OCI-LY3 (cell line): ENCODE data around the gene PVRIG.
"Not testable (repeated sequence)": the region's sequence is repeated elsewhere in the genome, so short reads cannot be mapped to it uniquely, and the experiment has no call there.

Source experiments
- H2AFZ ChIP-seq: fragments of 200-600, 300-600 bp; shearing (Covaris generic); 2 replicates; pipeline ENCODE4 v1.6.0; 2014; ENCODE audit warnings: antibody characterized with exemption, low read depth, low read length
- H3K27ac ChIP-seq: fragments of 200-600, 300-600 bp; sonication (generic); 2 replicates; pipeline ENCODE4 v1.5.1; 2014; ENCODE audit warnings: mild to moderate bottlenecking, low read length, moderate library complexity, mixed read lengths
- H3K27me3 ChIP-seq: fragments of 200-600, 300-600 bp; sonication (generic); 2 replicates; pipeline ENCODE4 v1.6.1; 2014; ENCODE audit warnings: low read depth, low read length, mixed read lengths
- H3K36me3 ChIP-seq: fragments of 200-600, 300-600 bp; sonication (generic); replicated peaks from 2 replicates; pipeline ENCODE3; 2014; ENCODE audit warnings: low read depth, low read length, mixed read lengths
- H3K4me1 ChIP-seq: fragments of 300-600, 200-600 bp; sonication (generic); 2 replicates; pipeline ENCODE4 v1.6.1; 2014; ENCODE audit warnings: low read length, mixed read lengths
- H3K4me2 ChIP-seq: fragments of 200-600, 300-600 bp; sonication (generic); 2 replicates; pipeline ENCODE4 v1.6.1; 2014; ENCODE audit warnings: low read length, mixed read lengths
- H3K4me3 ChIP-seq: fragments of 300-600, 200-600 bp; sonication (generic); 2 replicates; pipeline ENCODE4 v1.5.1; 2014; ENCODE audit warnings: antibody characterized with exemption, mild to moderate bottlenecking, low read length, moderate library complexity
- H3K79me2 ChIP-seq: fragments of 300-600, 200-600 bp; shearing (Covaris generic); 2 replicates; pipeline ENCODE4 v1.6.1; 2014; ENCODE audit warnings: mild to moderate bottlenecking, low read length, mixed read lengths
- H3K9ac ChIP-seq: fragments of 300-600, 200-600 bp; shearing (Covaris generic); 2 replicates; pipeline ENCODE4 v1.6.0; 2014; ENCODE audit warnings: mild to moderate bottlenecking, low read length, moderate library complexity
- H3K9me3 ChIP-seq: fragments of 200-600, 300-600 bp; shearing (Covaris generic); 2 replicates; pipeline ENCODE4 v1.6.1; 2014; ENCODE audit warnings: low read length, mixed read lengths; ENCODE audit not compliant: insufficient read depth
- H4K20me1 ChIP-seq: fragments of 200-600, 300-600 bp; sonication (generic); 2 replicates; pipeline ENCODE4 v1.6.1; 2016; ENCODE audit warnings: low read length, mixed read lengths; ENCODE audit not compliant: insufficient read depth
- EZH2phosphoT487 ChIP-seq: fragments of 200-600 bp; shearing (Covaris generic); IDR thresholded peaks from 2 replicates; pipeline ENCODE4 v1.6.1; 2018; ENCODE audit warnings: antibody characterized with exemption, mixed run types, low read depth
- TF ChIP-seq, protein P1 (sequence below): fragments of 200-600, 300-600 bp; sonication (generic); IDR thresholded peaks from 2 replicates; pipeline ENCODE4 v1.5.1; 2014; ENCODE audit warnings: antibody characterized with exemption, low read length, low read depth

The PVRIG gene

DNA sequence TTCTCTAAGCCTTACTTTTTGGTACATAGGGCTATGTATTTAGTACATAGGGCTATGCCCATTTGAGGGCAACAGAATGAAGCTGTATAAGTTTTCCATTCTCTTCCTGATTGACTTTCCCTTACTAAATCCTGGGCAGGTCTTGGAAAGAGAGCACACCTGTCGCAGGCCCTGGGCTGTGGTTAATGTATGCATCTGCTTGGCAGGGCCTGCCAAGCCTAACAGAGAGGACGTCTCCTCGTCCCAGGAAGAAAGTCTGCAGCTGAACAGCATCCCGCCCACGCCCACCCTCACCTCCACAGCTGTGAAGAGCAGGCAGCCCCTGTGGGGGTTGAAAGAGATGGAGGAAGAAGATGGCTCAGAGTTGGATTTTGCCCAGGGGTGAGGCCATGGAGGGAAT is 8.9 kb upstream of the PVRIG start:
- H3K9ac ChIP-seq = no peak overlapping the region
- H3K27ac ChIP-seq = no peak overlapping the region

DNA sequence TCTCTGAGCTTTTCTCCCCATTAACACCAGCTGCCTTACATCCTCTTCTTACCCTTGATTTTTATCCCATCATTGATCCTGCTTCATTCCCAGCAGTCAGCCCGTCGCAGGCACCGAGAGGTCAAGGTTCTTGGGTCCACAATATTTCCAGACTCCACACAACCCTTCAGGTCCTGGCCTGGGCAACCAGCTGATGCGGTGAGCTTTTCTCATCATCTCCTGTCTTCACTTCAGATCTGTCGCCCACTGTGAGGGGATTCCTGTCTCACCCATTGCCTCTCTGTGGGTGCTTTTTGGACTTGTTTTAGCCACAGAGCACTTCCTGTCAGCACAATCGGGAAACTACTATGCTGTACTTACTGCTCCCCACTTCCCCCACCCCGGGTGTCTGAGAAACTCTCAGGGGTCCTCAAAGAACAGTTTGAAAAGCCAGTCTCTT is 8.4 kb upstream of the PVRIG start:
- no peaks in the 10 kb centered on the region for H3K79me2 ChIP-seq
- no peaks in the 10 kb centered on the region for H3K36me3 ChIP-seq
- H4K20me1 ChIP-seq = no peaks in the 10 kb centered on the region
- no peaks in the 10 kb centered on the region for H3K27me3 ChIP-seq
- H3K4me3 ChIP-seq = no peak overlapping the region
- no peak overlapping the region for H3K9ac ChIP-seq
- H3K9me3 ChIP-seq = no peaks in the 10 kb centered on the region
- peaks cover 27% of the 10 kb centered on the region for H3K4me1 ChIP-seq
- TF ChIP-seq, protein P1, sequence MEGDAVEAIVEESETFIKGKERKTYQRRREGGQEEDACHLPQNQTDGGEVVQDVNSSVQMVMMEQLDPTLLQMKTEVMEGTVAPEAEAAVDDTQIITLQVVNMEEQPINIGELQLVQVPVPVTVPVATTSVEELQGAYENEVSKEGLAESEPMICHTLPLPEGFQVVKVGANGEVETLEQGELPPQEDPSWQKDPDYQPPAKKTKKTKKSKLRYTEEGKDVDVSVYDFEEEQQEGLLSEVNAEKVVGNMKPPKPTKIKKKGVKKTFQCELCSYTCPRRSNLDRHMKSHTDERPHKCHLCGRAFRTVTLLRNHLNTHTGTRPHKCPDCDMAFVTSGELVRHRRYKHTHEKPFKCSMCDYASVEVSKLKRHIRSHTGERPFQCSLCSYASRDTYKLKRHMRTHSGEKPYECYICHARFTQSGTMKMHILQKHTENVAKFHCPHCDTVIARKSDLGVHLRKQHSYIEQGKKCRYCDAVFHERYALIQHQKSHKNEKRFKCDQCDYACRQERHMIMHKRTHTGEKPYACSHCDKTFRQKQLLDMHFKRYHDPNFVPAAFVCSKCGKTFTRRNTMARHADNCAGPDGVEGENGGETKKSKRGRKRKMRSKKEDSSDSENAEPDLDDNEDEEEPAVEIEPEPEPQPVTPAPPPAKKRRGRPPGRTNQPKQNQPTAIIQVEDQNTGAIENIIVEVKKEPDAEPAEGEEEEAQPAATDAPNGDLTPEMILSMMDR = no peak
- TF ChIP-seq EZH2phosphoT487 = no peak
- H2AFZ ChIP-seq = no peak overlapping the region
- H3K4me2 ChIP-seq = peak overlapping the region; percentile 6; the same call in 1 of the 2 replicates
- H3K27ac ChIP-seq = no peak overlapping the region

More for the DNA sequence above, 8.9 kb upstream of the PVRIG start:
- H3K4me2 ChIP-seq = no peak overlapping the region
- no peaks in the 10 kb centered on the region for H3K27me3 ChIP-seq
- no peaks in the 10 kb centered on the region for H4K20me1 ChIP-seq
- no peaks in the 10 kb centered on the region for H3K79me2 ChIP-seq
- no peaks in the 10 kb centered on the region for H3K9me3 ChIP-seq
- peaks cover 27% of the 10 kb centered on the region for H3K4me1 ChIP-seq
- no peaks in the 10 kb centered on the region for H3K36me3 ChIP-seq
- no peak for TF ChIP-seq EZH2phosphoT487
- H3K4me3 ChIP-seq = no peak overlapping the region
- no peak overlapping the region for H2AFZ ChIP-seq

DNA sequence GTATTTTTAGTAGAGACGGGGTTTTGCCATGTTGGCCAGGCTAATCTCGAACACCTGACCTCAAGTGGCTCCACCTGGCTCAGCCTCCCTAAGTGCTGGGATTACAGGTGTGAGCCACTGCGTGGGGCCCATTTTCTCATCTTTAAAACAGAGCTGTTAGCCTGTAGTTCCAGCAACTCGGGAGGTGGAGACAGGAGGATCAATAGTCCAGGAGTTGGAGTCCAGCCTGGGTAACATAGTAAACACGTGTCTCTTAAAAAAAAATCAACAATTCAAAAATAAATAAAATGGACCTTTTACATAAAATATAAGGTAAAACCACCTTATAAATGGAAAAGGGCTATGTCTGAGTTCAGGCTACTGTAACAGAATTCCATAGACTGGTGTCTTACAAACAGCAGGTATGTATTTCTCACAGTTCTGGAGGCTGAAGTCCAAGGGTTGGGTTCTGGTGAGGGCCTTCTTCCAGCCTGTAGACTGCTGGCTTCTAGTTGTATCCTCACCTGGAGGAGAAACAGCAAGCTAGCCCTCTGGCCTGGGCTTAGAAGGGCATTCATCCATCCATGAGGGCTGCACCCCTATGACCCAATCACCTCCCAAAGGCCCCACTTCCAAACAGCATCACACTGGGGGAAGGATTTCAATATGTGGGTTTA is 7.0 kb upstream of the PVRIG start:
- Histone ChIP-seq H3K4me1 (peaks cover 37% of the 10 kb centered on the region), H3K36me3 (no peaks in the 10 kb centered on the region), H2AFZ (no peak overlapping the region), H4K20me1 (no peaks in the 10 kb centered on the region), H3K9me3 (no peaks in the 10 kb centered on the region), H3K9ac (no peak overlapping the region), H3K4me2 (no peak overlapping the region), H3K27ac (no peak overlapping the region), H3K79me2 (no peaks in the 10 kb centered on the region), H3K4me3 (no peak overlapping the region), H3K27me3 (no peaks in the 10 kb centered on the region)
- TF ChIP-seq EZH2phosphoT487 = no peak

DNA sequence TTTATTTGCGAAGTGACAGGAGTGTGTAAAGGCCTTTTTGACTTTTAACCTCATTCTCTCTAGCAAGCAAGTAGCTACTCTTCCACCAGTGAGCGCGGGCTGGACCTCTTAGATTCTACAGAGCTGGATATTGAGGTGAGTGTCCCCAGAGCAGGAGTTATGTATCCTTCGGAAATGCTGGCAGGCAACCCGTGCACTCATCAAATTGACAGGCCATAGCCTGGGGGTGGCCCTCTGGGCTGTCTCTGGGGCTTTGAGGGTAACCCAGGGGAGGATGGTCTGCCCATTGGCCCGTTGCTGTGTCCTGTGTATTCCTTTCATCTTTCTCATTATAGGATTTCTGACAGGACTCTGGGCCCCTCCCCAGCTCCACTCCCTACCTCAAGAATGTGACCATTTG is 6.1 kb upstream of the PVRIG start:
- Histone ChIP-seq H3K36me3 (no peaks in the 10 kb centered on the region), H3K4me2 (no peak overlapping the region), H3K27me3 (no peaks in the 10 kb centered on the region), H3K27ac (no peak overlapping the region), H4K20me1 (no peaks in the 10 kb centered on the region), H3K9ac (no peak overlapping the region), H3K4me1 (peaks cover 30% of the 10 kb centered on the region), H2AFZ (no peak overlapping the region), H3K79me2 (no peaks in the 10 kb centered on the region), H3K9me3 (no peaks in the 10 kb centered on the region), H3K4me3 (no peak overlapping the region)
- no peak for TF ChIP-seq EZH2phosphoT487
- TF ChIP-seq, protein P1 = no peak

DNA sequence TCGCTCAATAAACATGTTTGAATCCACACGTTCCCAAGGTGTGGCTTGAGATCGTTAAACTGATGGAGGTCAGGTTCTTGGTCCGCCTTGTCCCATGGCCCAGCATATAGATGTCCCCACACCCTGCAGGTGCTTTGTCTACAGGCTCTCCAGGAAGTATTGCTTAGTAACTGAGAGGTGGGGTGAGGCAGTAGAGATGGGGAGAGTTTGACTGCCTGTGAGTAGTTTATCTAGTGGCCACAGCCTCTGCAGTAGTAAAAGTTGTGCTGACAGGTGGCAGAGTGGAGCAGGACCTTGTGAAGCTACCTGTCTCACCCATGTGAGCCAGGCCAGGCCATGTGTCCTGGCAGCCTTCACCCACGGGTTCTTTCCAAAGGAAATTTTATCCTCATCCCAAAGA is 5.4 kb upstream of the PVRIG start:
- not testable (repeated sequence) for H3K27me3 ChIP-seq, H4K20me1 ChIP-seq, H3K4me3 ChIP-seq, H3K9me3 ChIP-seq, H3K79me2 ChIP-seq, H3K27ac ChIP-seq, H3K4me2 ChIP-seq, H3K9ac ChIP-seq, H2AFZ ChIP-seq, H3K36me3 ChIP-seq
- H3K4me1 ChIP-seq = peaks cover 23% of the 10 kb centered on the region
